ENCODE data around the gene HBP1. TPM values are rescaled to one million over a fixed set of nuclear protein-coding genes. Genes with fewer than 3 reads are reported as not detected.

Gene HBP1
- total and polyA plus RNA-seq, 7 donors: 34.2 to 172 (median 104) TPM

DNA sequence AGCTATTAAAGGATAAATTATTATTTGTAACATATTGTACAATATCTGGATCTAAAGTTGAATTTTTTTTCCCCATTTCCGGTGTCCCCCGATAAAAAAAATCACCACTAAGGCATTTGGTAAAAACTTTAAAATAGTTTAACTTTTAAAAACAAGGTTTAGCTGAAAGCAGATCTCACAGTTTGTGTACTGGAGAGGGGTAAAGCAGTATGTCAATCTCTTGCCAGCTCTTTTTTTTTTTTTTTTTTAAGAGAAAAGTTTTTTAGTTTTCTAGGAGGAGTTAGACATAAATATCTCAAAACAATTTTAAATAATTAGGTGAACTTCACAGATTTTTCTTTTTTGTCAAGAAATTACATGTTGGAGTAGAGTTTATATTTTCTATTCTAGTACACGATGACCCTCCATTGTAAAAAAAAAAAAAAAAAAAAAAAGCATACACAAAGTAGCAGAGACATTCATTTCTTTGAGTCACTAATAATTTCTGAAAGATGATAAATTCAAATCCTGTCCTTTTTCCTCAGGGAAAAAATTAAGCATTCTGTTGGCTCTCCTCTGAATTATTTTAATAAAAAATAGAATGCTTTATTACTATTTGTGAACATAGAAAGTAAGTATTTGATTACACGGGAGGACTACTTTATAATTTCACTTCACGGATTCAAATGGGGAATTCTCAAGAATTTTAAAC lies 1.9 kb upstream of the HBP1 start:
- peak overlapping the region; percentile 7 to 97 (median 57) for H3K4me3 ChIP-seq
- WGBS, 2 donors: 37 to 41% methylated on average over 5 of the region's 5 CpGs
- H3K36me3 ChIP-seq: no peaks in the 10 kb centered on the region
- intact Hi-C loops (cut with DNase I): loop anchor here (5.0 to 10.0 kb wide), 6 partner anchors 398 to 992 kb away; partner anchors contain the start of genes CBLL1, COG5, DLD and DUS4L
- no peaks in the 10 kb centered on the region for H3K27me3 ChIP-seq
- peak overlapping the region; percentile 92 to 100 (median 96) for H3K27ac ChIP-seq
- DNase-seq: no peak
- TF ChIP-seq POLR2AphosphoS5 (IDR thresholded peaks at IDR 0.05) (no peak), POLR2A (IDR thresholded peaks at IDR 0.05) (no peak), EP300 (IDR thresholded peaks at IDR 0.05) (no peak)
- TF ChIP-seq, protein P1, sequence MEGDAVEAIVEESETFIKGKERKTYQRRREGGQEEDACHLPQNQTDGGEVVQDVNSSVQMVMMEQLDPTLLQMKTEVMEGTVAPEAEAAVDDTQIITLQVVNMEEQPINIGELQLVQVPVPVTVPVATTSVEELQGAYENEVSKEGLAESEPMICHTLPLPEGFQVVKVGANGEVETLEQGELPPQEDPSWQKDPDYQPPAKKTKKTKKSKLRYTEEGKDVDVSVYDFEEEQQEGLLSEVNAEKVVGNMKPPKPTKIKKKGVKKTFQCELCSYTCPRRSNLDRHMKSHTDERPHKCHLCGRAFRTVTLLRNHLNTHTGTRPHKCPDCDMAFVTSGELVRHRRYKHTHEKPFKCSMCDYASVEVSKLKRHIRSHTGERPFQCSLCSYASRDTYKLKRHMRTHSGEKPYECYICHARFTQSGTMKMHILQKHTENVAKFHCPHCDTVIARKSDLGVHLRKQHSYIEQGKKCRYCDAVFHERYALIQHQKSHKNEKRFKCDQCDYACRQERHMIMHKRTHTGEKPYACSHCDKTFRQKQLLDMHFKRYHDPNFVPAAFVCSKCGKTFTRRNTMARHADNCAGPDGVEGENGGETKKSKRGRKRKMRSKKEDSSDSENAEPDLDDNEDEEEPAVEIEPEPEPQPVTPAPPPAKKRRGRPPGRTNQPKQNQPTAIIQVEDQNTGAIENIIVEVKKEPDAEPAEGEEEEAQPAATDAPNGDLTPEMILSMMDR (IDR thresholded peaks at IDR 0.05): no peak
- no peaks in the 10 kb centered on the region for H3K9me3 ChIP-seq
- peaks cover 0 to 24% (median 17%) of the 10 kb centered on the region in 4 donors for H3K4me1 ChIP-seq

DNA sequence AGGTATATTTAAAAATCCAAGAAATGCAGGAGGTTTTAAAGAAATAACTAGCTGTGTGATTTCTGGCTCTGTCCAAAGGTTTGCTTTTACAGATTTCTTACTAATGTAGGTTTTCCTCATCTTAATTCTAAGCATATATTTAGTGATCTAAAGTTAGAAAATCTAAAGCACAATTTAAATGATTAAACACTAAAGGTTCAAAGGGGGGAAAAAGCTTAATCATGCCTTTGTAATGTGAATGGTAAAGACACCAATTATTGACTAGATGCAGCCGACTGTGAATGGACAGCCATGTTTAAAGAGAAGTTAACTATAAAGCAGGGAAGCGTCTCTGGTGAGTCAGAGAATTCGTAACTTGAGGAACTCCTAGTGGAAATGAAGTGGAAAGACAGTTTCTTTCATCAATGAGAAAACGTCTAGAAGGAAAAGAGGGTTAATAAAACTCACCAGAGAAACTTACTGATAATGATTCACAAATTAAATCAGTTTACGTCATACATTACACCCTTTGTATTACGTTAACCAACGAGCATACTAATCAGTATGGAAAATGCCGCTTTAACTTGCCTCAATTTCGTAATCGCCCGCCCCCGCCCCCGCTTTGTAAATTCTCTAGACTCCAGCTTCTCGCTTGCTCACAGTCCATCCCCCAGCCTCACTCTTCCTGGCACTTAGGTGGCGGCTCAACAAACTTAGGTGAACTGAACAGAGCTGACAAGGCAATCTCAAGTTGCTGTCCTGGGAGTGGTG lies 1.1 kb upstream of the HBP1 start:
- H3K9me3 ChIP-seq: no peaks in the 10 kb centered on the region
- 0% methylated on average over 15 of the region's 15 CpGs for WGBS, 2 donors
- H3K36me3 ChIP-seq: no peaks in the 10 kb centered on the region
- H3K4me3 ChIP-seq: peak overlapping the region; percentile 39 to 97 (median 57)
- TF ChIP-seq EP300 (IDR thresholded peaks at IDR 0.05) (no peak), POLR2AphosphoS5 (IDR thresholded peaks at IDR 0.05) (peak in 1 of 4 donors; percentile 30), POLR2A (IDR thresholded peaks at IDR 0.05) (no peak)
- TF ChIP-seq, protein P1 (IDR thresholded peaks at IDR 0.05): peak in 3 of 4 experiments; percentile 47 to 63 (median 55)
- H3K4me1 ChIP-seq: peaks cover 0 to 32% (median 21%) of the 10 kb centered on the region in 4 donors
- intact Hi-C loops (cut with DNase I): loop anchor here (5.0 to 10.0 kb wide), 6 partner anchors 397 to 993 kb away; partner anchors contain the start of genes CBLL1, COG5, DLD and DUS4L
- peak overlapping the region; percentile 92 to 100 (median 96) for H3K27ac ChIP-seq
- DNase-seq: no peak
- H3K27me3 ChIP-seq: no peaks in the 10 kb centered on the region

DNA sequence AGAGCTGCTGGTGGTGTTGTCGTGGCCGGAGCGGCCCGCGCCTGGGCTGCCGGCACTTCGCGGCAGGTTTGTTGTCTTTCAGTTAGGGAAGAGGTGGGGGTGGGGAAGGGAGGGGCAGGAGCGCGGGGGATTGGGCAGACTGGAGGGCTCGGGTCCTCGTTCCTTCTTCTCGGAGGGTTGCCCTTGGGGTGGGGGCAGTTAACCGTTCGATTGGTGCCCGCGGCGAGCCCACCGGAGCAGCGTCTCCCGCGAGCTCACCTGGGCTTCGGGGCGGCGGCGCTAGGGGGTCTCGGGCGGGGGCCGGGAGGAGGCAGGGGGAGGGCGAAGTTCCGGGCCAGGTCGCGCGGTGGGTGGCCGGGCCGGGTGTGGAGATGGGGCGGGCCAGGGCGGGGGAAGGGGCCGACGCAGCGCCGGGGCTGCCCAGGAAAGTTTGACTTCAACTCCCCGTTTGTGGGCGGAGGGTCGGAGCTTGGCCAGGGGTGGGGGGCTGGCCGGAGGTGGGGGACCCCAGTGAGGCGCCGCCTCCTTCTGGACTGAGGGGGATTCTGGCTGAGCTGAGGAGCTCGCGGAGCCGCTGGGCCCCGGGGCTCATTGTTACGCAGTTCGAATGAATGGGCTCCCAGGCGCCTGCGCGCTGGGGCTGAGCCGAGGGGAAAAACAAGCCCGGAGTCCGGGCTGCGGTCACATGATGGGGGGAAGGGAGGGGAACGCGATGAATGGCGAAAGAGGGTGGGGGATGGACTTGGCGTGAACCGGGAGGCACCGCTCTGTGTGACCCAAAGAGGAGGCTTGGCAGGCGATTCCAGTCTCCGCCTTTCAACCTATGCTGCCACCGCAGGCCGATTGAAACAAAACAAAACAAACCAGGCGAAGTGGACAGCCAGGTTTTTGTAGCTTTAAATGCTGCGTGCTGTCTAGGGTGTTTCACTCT lies 582 bp downstream of the HBP1 start:
- Histone ChIP-seq H3K4me3 (peak overlapping the region; percentile 89 to 99 (median 95)), H3K27ac (peak overlapping the region; percentile 94 to 100 (median 96)), H3K27me3 (no peaks in the 10 kb centered on the region), H3K36me3 (no peaks in the 10 kb centered on the region), H3K4me1 (peaks cover 0 to 49% (median 37%) of the 10 kb centered on the region in 4 donors), H3K9me3 (no peaks in the 10 kb centered on the region)
- TF ChIP-seq, protein P1 (IDR thresholded peaks at IDR 0.05): no peak
- TF ChIP-seq EP300 (IDR thresholded peaks at IDR 0.05) (peak in 2 of 4 donors; percentile 18 to 84), POLR2AphosphoS5 (IDR thresholded peaks at IDR 0.05) (peak; percentile 60 to 88 (median 66)), POLR2A (IDR thresholded peaks at IDR 0.05) (no peak)
- DNase-seq: peak; percentile 99
- 1% methylated on average over 73 of the region's 73 CpGs for WGBS, 2 donors
- intact Hi-C loops (cut with DNase I): loop anchor here (5.0 to 10.0 kb wide), 6 partner anchors 395 to 995 kb away; partner anchors contain the start of genes CBLL1, COG5, DLD and DUS4L

Data from sigmoid colon (tissue), 7 donors.